Transverse colon (tissue), 4 donors: Measurements from ENCODE around the gene PVRIG.

Source experiments
- CTCF ChIP-seq, 5 experiments: fragments of 200-600 bp in 3 of 5; fragments of 450-650 bp in 2 of 5; sonication (generic) in 3 of 5; IDR thresholded peaks; 1 replicate in 2 of 5; 2 replicates in 3 of 5; pipeline ENCODE4 v1.5.1; 2016 to 2017; ENCODE audit warnings: antibody characterized with exemption in 5 of 5, inconsistent platforms in 3 of 5, mild to moderate bottlenecking in 2 of 5, moderate library complexity in 1 of 5
- POLR2A ChIP-seq: fragments of 450-650 bp; IDR thresholded peaks from one replicate; pipeline ENCODE4 v1.6.1; 2016; ENCODE audit warnings: antibody characterized with exemption, mild to moderate bottlenecking, moderate library complexity
- POLR2AphosphoS5 ChIP-seq, 3 donors: sonication (generic); formaldehyde crosslinking; IDR thresholded peaks; one replicate each; pipeline ENCODE4 v1.6.1; 2016; ENCODE audit warnings: antibody characterized with exemption in 3 of 3

DNA sequence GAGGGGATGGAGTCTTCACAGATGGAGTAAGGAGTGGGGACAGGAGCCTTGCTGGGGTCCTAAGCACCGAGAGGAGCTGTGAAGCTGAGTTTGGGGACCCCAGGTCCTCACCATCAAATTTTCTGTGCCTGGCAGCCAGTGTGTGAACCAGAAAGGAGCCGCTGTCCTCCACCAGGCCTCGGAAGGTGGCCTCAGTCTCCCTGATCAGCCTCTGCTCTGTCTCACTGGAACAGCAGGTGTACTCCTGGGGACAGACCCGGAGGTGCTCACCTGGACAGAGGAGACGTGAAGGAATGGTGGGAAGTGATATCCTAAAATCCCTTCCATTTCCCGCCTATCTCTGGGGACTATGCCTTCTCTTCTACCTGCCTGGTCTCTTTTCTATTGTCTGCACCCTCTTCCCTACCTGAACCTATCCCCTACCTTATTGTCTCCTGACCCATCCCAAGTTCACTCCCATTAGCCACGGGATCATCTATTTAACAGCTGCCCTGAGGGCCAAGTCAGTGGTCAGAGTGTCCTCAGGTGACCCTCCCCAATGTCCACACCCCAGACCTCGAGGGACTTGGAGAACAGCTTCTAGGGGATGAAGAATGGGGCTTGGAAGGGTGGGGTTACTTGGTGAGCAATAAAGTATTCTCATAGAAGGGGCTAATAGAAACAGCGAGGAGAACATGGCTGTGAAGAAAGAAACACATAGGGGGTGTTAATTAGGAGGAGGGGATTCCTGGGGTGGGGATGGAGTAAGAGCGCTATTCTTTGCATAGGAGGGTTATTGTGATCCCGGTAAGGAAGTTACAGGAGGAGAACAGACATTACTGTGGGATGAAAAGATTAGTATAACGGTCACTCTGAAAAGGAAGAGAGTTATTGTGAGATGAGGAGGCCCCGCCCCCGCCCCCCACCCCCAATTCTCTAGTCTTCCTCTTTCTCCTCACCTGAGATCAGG is 43.4 kb upstream of the PVRIG start:
- TF ChIP-seq CTCF (IDR thresholded peaks at IDR 0.05), result no peak
- TF ChIP-seq POLR2A, result no peak
- TF ChIP-seq POLR2AphosphoS5 (IDR thresholded peaks at IDR 0.05), result no peak
